Transverse colon (tissue), 1 donor: ENCODE measurements around the gene STARD9.

Experiments used
- EP300 ChIP-seq: sonication (generic); formaldehyde crosslinking; IDR thresholded peaks from one replicate; pipeline ENCODE4 v1.6.1; 2017; ENCODE audit warnings: antibody characterized with exemption, low read depth
- POLR2A ChIP-seq: fragments of 450-650 bp; IDR thresholded peaks from one replicate; pipeline ENCODE4 v1.6.1; 2016; ENCODE audit warnings: antibody characterized with exemption, mild to moderate bottlenecking, moderate library complexity

- TF ChIP-seq POLR2A (no peak), EP300 (no peak)
Observed at GRCh38 chr15:42594095-42594494, 18.7 kb downstream of the STARD9 start.
